ENCODE data around the gene SLC44A5. TPM values are rescaled to one million over a fixed set of nuclear protein-coding genes. Genes with fewer than 3 reads are reported as not detected.

The SLC44A5 gene
- total and polyA plus RNA-seq, 10 of the 15 experiments (the other 5 are each of a cell fraction or from before 2014, with no cell fraction given) = 0.04 to 1.3 TPM; not detected in 8

- Histone ChIP-seq H3K27ac (ENCODE audit: control insufficient read depth, insufficient read depth) (no peak overlapping the region), H4K20me1 (ENCODE audit: control insufficient read depth, insufficient read depth) (no peaks in the 10 kb centered on the region), H3K4me3 (no peak overlapping the region), H3K36me3 (ENCODE audit: control insufficient read depth in 2 of 2, insufficient read depth in 2 of 2, low read length in 1 of 2) (no peaks in the 10 kb centered on the region), H3K9ac (ENCODE audit: control insufficient read depth, insufficient read depth, low read length) (no peak overlapping the region), H3K27me3 (replicated peaks in 1 of 2; ENCODE audit: control insufficient read depth in 2 of 2, insufficient read depth in 2 of 2, low read length in 1 of 2) (no peaks in the 10 kb centered on the region), H3K79me2 (ENCODE audit: control insufficient read depth, insufficient read depth, low read length) (no peaks in the 10 kb centered on the region), H3K9me3 (replicated peaks; ENCODE audit: control insufficient read depth, insufficient read depth, low read length) (no peaks in the 10 kb centered on the region), H2AFZ (ENCODE audit: control insufficient read depth, low read depth, low read length) (no peak overlapping the region), H3K4me2 (ENCODE audit: control insufficient read depth, insufficient read depth) (no peak overlapping the region), H3K4me1 (ENCODE audit: control insufficient read depth, insufficient read depth, low read length) (no peaks in the 10 kb centered on the region)
- intact Hi-C loops (cut with micrococcal nuclease; ENCODE audit: unreplicated experiment) = no loop called here
- ChIA-PET CTCF (no interaction called here), RAD21 (ENCODE audit: unreplicated experiment) (no interaction called here), SMC1A (ENCODE audit: uncharacterized antibody, unreplicated experiment) (no interaction called here), POLR2A (no interaction called here)
- ATAC-seq (no peak), DNase-seq (ENCODE audit: low read depth, low spot score) (no peak), FAIRE-seq (no peak)
- in situ Hi-C loops (cut with MboI) = no loop called here
- WGBS (ENCODE audit: insufficient coverage, insufficient replicate concordance, low lambda C conversion rate, missing lambda C conversion rate) = 35% methylated on average over 1 of the region's 1 CpG
- BruUV-seq (replicated peaks) = no TSS peak
- no peak for TF ChIP-seq HDAC2 (IDR thresholded peaks at IDR 0.05)
Measured at GRCh38 chr1:75400716-75401115, 210.2 kb downstream of the SLC44A5 start.

GRCh38 chr1:75396745-75397144, 214.2 kb downstream of the SLC44A5 start:
- intact Hi-C loops (cut with micrococcal nuclease; ENCODE audit: unreplicated experiment) = no loop called here
- H3K9me3 ChIP-seq (replicated peaks; ENCODE audit: control insufficient read depth, insufficient read depth, low read length) = no peaks in the 10 kb centered on the region
- FAIRE-seq = no peak
- H3K36me3 ChIP-seq (ENCODE audit: control insufficient read depth in 2 of 2, insufficient read depth in 2 of 2, low read length in 1 of 2) = no peaks in the 10 kb centered on the region
- ChIA-PET SMC1A (ENCODE audit: uncharacterized antibody, unreplicated experiment) (interaction anchor here (0.8 kb wide), 1 partner anchor 55 kb away, joined by 3 read pairs; no protein-coding TSS in a partner anchor), POLR2A (interaction anchor here (0.6 kb wide), 1 partner anchor 73 kb away, joined by 7 read pairs; no protein-coding TSS in a partner anchor), CTCF (no interaction called here), RAD21 (ENCODE audit: unreplicated experiment) (no interaction called here)
- H3K4me1 ChIP-seq (ENCODE audit: control insufficient read depth, insufficient read depth, low read length) = no peaks in the 10 kb centered on the region
- no peak overlapping the region; the same call in 1 of the 2 replicates for H2AFZ ChIP-seq (ENCODE audit: control insufficient read depth, low read depth, low read length)
- no TSS peak for BruUV-seq (replicated peaks)
- H3K4me3 ChIP-seq = no peak overlapping the region
- in situ Hi-C loops (cut with MboI) = no loop called here
- DNase-seq (ENCODE audit: low read depth, low spot score) = no peak
- no peak for ATAC-seq
- no peak overlapping the region for H3K4me2 ChIP-seq (ENCODE audit: control insufficient read depth, insufficient read depth)
- H3K79me2 ChIP-seq (ENCODE audit: control insufficient read depth, insufficient read depth, low read length) = no peaks in the 10 kb centered on the region
- H3K27me3 ChIP-seq (replicated peaks in 1 of 2; ENCODE audit: control insufficient read depth in 2 of 2, insufficient read depth in 2 of 2, low read length in 1 of 2) = no peaks in the 10 kb centered on the region
- no peak overlapping the region for H3K27ac ChIP-seq (ENCODE audit: control insufficient read depth, insufficient read depth)
- H4K20me1 ChIP-seq (ENCODE audit: control insufficient read depth, insufficient read depth) = no peaks in the 10 kb centered on the region
- H3K9ac ChIP-seq (ENCODE audit: control insufficient read depth, insufficient read depth, low read length) = no peak overlapping the region
- WGBS (ENCODE audit: insufficient coverage, insufficient replicate concordance, low lambda C conversion rate, missing lambda C conversion rate) = 71% methylated on average over 1 of the region's 1 CpG
- TF ChIP-seq ZNF274 (IDR thresholded peaks at IDR 0.05; ENCODE audit: insufficient read depth, insufficient read length) = no peak
- no peak for TF ChIP-seq CREB1 (IDR thresholded peaks at IDR 0.05; ENCODE audit: low read depth)
- TF ChIP-seq RAD51 (IDR thresholded peaks at IDR 0.05) = no peak

Measured in GM12878 (cell line).